Heart left ventricle (tissue), 16 donors: ENCODE data around the gene SHC4. TPM values are rescaled to one million over a fixed set of nuclear protein-coding genes. Genes with fewer than 3 reads are reported as not detected.
A peak's percentile ranks its signal among the peaks of the same experiment; 100 is the strongest.

Experiments used
- ATAC-seq, 4 donors: fragments of 200-7000 bp; cut with Tn5 transposase; one replicate each; pipeline ENCODE4 v1.9.1; 2020 to 2022; ENCODE audit warnings: moderate library complexity in 4 of 4, mild to moderate bottlenecking in 3 of 4, moderate number of reproducible peaks in 1 of 4
- DNase-seq, 5 donors: peaks; one replicate each; pipeline ENCODE4 v3.0.0-alpha.2; 2020
- H3K27ac ChIP-seq, 12 donors: fragments of 200-600 bp; sonication (generic) in 4 of 12; one replicate each; pipeline versions ENCODE4 v1.5.0 to v1.8.0; 2016 to 2022; ENCODE audit warnings: mild to moderate bottlenecking in 2 of 12
- H3K27me3 ChIP-seq, 9 donors: fragments of 200-600 bp; sonication (generic) in 2 of 9; one replicate each; pipeline versions ENCODE4 v1.5.1 to v1.8.0; 2016 to 2022; ENCODE audit warnings: mild to moderate bottlenecking in 3 of 9
- H3K36me3 ChIP-seq, 9 donors: fragments of 200-600 bp; sonication (generic) in 2 of 9; one replicate each; pipeline versions ENCODE4 v1.5.0 to v1.8.0; 2018 to 2022; ENCODE audit warnings: mild to moderate bottlenecking in 2 of 9
- H3K4me1 ChIP-seq, 12 donors: fragments of 200-600 bp; sonication (generic) in 4 of 12; one replicate each; pipeline versions ENCODE4 v1.5.0 to v1.8.0; 2016 to 2022; ENCODE audit warnings: mild to moderate bottlenecking in 3 of 12
- H3K4me3 ChIP-seq, 12 donors: fragments of 200-600 bp; sonication (generic) in 4 of 12; one replicate each; pipeline versions ENCODE4 v1.5.0 to v1.8.0; 2017 to 2022; ENCODE audit warnings: mild to moderate bottlenecking in 9 of 12, moderate library complexity in 4 of 12
- H3K9me3 ChIP-seq, 12 donors: fragments of 200-600 bp; sonication (generic) in 4 of 12; one replicate each; pipeline versions ENCODE4 v1.5.0 to v1.8.0; 2016 to 2022; ENCODE audit warnings: mild to moderate bottlenecking in 1 of 12
- POLR2A ChIP-seq, 2 donors: fragments of 450-650 bp; IDR thresholded peaks; one replicate each; pipeline ENCODE4 v1.6.1; 2017; ENCODE audit warnings: antibody characterized with exemption in 2 of 2, mild to moderate bottlenecking in 2 of 2, moderate library complexity in 2 of 2
- WGBS, 4 donors: extraction: QIAGEN DNeasy Blood & Tissue Kit in 2 of 4; methylation state at CpG; one replicate each; pipeline versions ENCODE4 v1.1.5 to v1.1.7; 2013 to 2018; 5-methylcytosine and 5-hydroxymethylcytosine counted together
- intact Hi-C, 10 donors: fragments of 100-400 bp; cut with DNase I; formaldehyde crosslinking; loops; one replicate each; pipeline versions ENCODE4 v1.11.1 to v1.14.2; 2022
- polyA plus RNA-seq, 2 donors: library from polyadenylated mRNA; stranded (reverse); fragments of 200-250 nt; gene quantifications; one replicate each; pipeline ENCODE4 v1.2.3, GENCODE V29; 2013
- total RNA-seq, 9 donors: library from RNA; depleted of rRNA in 2 of 9; stranded (reverse); fragments of >200 nt in 2 of 9; fragmentation: NEBNext Ultra II Directional in 3 of 9; extraction: Animal tissue kit (Norgen Biotek cat#: 25700) in 3 of 9; gene quantifications; one replicate each; pipeline versions ENCODE4 v1.1.0 to v1.2.4, GENCODE V29; 2016 to 2023
- TF ChIP-seq, protein P1 (sequence below), 12 donors: fragments of 200-600 bp; sonication (generic) in 4 of 12; IDR thresholded peaks; one replicate each; pipeline versions ENCODE4 v1.5.0 to v1.8.0; 2018 to 2022; ENCODE audit warnings: antibody characterized with exemption in 12 of 12, mild to moderate bottlenecking in 5 of 12
- donor health status: ischemic (EF 13 %, LVEDD 7.1; RV severe dilation, severe dysfunction).
- donor health status: healthy with polysubstance abuse.
- donor health status: DM: no; HTN: yes; CAD: no.
- donor health status: DM: no; HTN: no; CAD: no.
- donor health status: ischemic (EF 25% LVEDD 6.9; RV normal size, moderate dysfunction).
- donor health status: ischemic (EF 25% LVEDD 5.7; RV mildly dilated, moderate dysfunction).
- donor health status: healthy.
- donor health status: DM: yes; HTN: yes; CAD: no.
- donor health status: ischemic (EF 35%, LVEDD 5.7; RV mildly dilated, moderate dysfunction).
- donor health status: nonischemic (EF 11% LVEDD 7.7; RV severe dilation, severe dysfunction).
- donor health status: DM: yes; HTN: yes; CAD: no.
- donor health status: PGD.
- donor health status: ischemic (EF 29% LVEDD 5.4; RV normal size, mild dysfunction).
- donor health status: nonischemic (EF 23%, LVEDD 6.1; RV moderate dilation, normal function).

Gene SHC4
- total and polyA plus RNA-seq, 11 donors = 1.3 to 4.1 (median 2.2) TPM

DNA sequence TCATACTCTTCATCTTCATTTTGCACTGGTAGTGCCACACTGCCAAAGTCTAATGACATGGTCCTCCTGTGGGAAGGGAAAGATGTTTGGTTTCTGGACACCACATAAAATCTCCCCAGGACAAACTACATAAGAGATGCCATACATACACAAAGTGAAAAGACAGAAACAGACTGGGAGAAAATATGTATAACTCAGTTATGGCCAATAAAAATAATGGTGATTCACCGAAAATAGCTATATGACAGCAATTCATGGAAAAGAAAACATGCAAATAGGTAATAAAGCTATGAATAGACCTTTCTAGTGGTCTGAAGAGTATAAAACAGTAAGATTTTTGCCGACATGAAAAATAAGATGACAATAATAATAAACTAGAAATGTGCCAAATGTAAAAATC lies 158.1 kb downstream of the SHC4 start:
- no peaks in the 10 kb centered on the region for H3K9me3 ChIP-seq
- H3K36me3 ChIP-seq = peaks cover 0 to 4% (median 0%) of the 10 kb centered on the region in 9 donors
- no peaks in the 10 kb centered on the region for H3K27me3 ChIP-seq
- peak overlapping the region in 1 of 12 donors; percentile 35 for H3K27ac ChIP-seq
- 43 to 79% (median 74%) methylated on average over 1 to 2 of the region's 2 CpGs for WGBS, 4 donors
- DNase-seq (no peak), ATAC-seq (no peak)
- peaks cover 0 to 26% (median 9%) of the 10 kb centered on the region in 12 donors for H3K4me1 ChIP-seq
- intact Hi-C loops = loop anchor here in 5 of 10 donors (10.0 kb wide), 4 partner anchors 161 to 451 kb away; partner anchors contain the start of gene FBN1 (in 3 of the 5)
- TF ChIP-seq, protein P1, sequence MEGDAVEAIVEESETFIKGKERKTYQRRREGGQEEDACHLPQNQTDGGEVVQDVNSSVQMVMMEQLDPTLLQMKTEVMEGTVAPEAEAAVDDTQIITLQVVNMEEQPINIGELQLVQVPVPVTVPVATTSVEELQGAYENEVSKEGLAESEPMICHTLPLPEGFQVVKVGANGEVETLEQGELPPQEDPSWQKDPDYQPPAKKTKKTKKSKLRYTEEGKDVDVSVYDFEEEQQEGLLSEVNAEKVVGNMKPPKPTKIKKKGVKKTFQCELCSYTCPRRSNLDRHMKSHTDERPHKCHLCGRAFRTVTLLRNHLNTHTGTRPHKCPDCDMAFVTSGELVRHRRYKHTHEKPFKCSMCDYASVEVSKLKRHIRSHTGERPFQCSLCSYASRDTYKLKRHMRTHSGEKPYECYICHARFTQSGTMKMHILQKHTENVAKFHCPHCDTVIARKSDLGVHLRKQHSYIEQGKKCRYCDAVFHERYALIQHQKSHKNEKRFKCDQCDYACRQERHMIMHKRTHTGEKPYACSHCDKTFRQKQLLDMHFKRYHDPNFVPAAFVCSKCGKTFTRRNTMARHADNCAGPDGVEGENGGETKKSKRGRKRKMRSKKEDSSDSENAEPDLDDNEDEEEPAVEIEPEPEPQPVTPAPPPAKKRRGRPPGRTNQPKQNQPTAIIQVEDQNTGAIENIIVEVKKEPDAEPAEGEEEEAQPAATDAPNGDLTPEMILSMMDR (IDR thresholded peaks at IDR 0.05) = no peak
- no peak for TF ChIP-seq POLR2A (IDR thresholded peaks at IDR 0.05)
- no peak overlapping the region for H3K4me3 ChIP-seq

DNA sequence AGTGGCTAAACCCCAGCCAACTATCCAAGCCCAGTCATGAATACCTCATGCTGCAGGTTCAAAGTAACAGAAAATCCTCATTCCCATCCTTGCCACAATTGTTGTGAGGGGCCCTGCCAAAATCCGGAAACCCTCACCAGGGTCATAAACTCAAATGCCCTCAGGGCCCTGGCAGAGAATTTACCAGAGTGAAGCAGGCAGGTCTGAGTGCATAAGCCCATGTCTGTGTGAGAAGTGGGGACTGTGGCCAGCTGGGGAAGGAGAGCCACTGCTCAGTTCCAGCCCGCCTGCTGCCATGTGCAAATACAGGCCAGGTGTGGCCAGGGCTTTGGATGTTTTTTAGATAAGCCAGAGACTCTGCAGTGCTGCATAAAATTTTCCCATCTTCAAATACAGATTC lies 159.8 kb downstream of the SHC4 start:
- intact Hi-C loops = loop anchor here (5.0 to 10.0 kb wide), 6 partner anchors 159 to 449 kb away; partner anchors contain the start of gene FBN1 (in 3 of the 10)
- Histone ChIP-seq H3K4me1 (peaks cover 0 to 21% (median 4%) of the 10 kb centered on the region in 12 donors), H3K9me3 (no peaks in the 10 kb centered on the region), H3K27ac (no peak overlapping the region), H3K27me3 (no peaks in the 10 kb centered on the region), H3K4me3 (no peak overlapping the region), H3K36me3 (peaks cover 0 to 4% (median 0%) of the 10 kb centered on the region in 9 donors)
- no peak for DNase-seq
- ATAC-seq = no peak
- 90 to 95% (median 92%) methylated on average over 2 of the region's 2 CpGs for WGBS, 4 donors
- no peak for TF ChIP-seq POLR2A (IDR thresholded peaks at IDR 0.05)
- TF ChIP-seq, protein P1 (IDR thresholded peaks at IDR 0.05) = no peak

DNA sequence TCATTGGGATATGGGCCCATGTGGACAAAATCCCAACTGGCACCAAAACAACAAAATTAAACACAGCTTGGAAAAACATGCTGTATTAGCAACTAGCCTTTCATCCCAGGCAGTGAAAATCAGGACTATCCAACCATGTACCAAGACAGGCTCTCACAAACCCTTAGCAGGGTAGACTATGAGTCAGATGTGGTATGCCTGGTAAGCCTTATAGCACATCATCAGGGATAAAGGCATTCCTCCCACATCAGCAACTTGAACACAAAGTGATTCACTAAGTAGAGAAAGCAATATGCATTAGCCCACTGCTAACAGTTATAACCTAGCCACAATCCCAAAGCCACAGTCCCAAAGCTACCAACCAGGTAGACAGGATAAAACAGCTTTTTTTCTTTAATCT lies 160.9 kb downstream of the SHC4 start:
- peaks cover 0 to 21% (median 4%) of the 10 kb centered on the region in 12 donors for H3K4me1 ChIP-seq
- H3K27me3 ChIP-seq = no peaks in the 10 kb centered on the region
- no peak for DNase-seq
- no peak overlapping the region for H3K27ac ChIP-seq
- ATAC-seq = no peak
- no peaks in the 10 kb centered on the region for H3K9me3 ChIP-seq
- intact Hi-C loops = loop anchor here (5.0 to 10.0 kb wide), 6 partner anchors 158 to 448 kb away; partner anchors contain the start of gene FBN1 (in 3 of the 10)
- no peak for TF ChIP-seq POLR2A (IDR thresholded peaks at IDR 0.05)
- TF ChIP-seq, protein P1 (IDR thresholded peaks at IDR 0.05) = no peak
- peaks cover 0 to 4% (median 0%) of the 10 kb centered on the region in 9 donors for H3K36me3 ChIP-seq
- no peak overlapping the region for H3K4me3 ChIP-seq

DNA sequence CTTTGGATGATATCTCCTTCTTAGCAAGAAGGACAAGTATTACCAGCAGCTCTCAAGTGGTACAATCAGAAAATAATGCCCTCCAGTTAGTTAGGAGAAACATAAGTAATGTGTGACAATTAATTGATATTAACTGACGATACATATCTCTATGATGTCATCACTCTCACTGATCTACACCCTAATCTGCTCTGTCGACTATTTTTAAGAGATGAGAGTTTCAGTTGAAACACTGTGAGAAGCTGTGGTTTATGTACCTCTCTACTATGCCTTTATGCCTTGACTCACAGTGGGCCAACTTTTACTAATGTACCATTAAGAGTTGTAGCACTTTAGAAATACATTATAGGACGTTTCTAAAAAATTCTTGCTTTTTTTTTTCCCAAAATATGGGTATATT lies 161.5 kb downstream of the SHC4 start:
- Histone ChIP-seq H3K4me1 (peaks cover 0 to 21% (median 4%) of the 10 kb centered on the region in 12 donors), H3K4me3 (no peak overlapping the region), H3K9me3 (no peaks in the 10 kb centered on the region), H3K27me3 (no peaks in the 10 kb centered on the region), H3K36me3 (peaks cover 0 to 4% (median 0%) of the 10 kb centered on the region in 9 donors), H3K27ac (no peak overlapping the region)
- ATAC-seq = no peak
- intact Hi-C loops = loop anchor here (5.0 to 10.0 kb wide), 6 partner anchors 157 to 447 kb away; partner anchors contain the start of gene FBN1 (in 3 of the 10)
- DNase-seq = no peak
- WGBS, 4 donors = 75 to 83% (median 76%) methylated on average over 3 of the region's 3 CpGs
- TF ChIP-seq, protein P1 (IDR thresholded peaks at IDR 0.05) = no peak
- no peak for TF ChIP-seq POLR2A (IDR thresholded peaks at IDR 0.05)
